SU-DHL-6 (cell line): ENCODE results near the gene GRID1.

ENCODE experiments used
- H2AFZ ChIP-seq: fragments of 200-600 bp; sonication (generic); 2 replicates; pipeline ENCODE4 v1.6.1; 2014; ENCODE audit warnings: low read depth, mild to moderate bottlenecking, moderate library complexity, mixed read lengths, antibody characterized with exemption, low read length; ENCODE audit not compliant: severe bottlenecking
- H3F3A ChIP-seq: fragments of 200-600 bp; shearing (Covaris generic); 2 replicates; pipeline ENCODE4 v1.6.0; 2016; ENCODE audit warnings: antibody characterized with exemption, mild to moderate bottlenecking; ENCODE audit not compliant: insufficient read depth
- H3K27ac ChIP-seq: fragments of 200-600 bp; sonication (generic); 2 replicates; pipeline ENCODE4 v1.5.1; 2016; ENCODE audit warnings: low read depth, mild to moderate bottlenecking, low read length, moderate library complexity, mixed read lengths
- H3K27me3 ChIP-seq: fragments of 200-600 bp; sonication (generic), shearing (Covaris generic); 2 replicates; pipeline ENCODE4 v1.6.0; 2014; ENCODE audit warnings: mild to moderate bottlenecking, low read length
- H3K36me3 ChIP-seq: fragments of 200-600 bp; sonication (generic); 2 replicates; pipeline ENCODE4 v1.6.1; 2014; ENCODE audit warnings: mild to moderate bottlenecking, low read length, mixed read lengths
- H3K4me2 ChIP-seq: fragments of 300-600, 200-600 bp; shearing (Covaris generic), sonication (generic); 2 replicates; pipeline ENCODE4 v1.6.0; 2014; ENCODE audit warnings: low read length, low read depth, mild to moderate bottlenecking; ENCODE audit not compliant: poor library complexity, severe bottlenecking
- H3K4me3 ChIP-seq: fragments of 200-600 bp; sonication (generic); 2 replicates; pipeline ENCODE4 v1.5.1; 2014; ENCODE audit warnings: antibody characterized with exemption, low read length, mild to moderate bottlenecking, mixed read lengths; ENCODE audit not compliant: insufficient read depth, poor library complexity, severe bottlenecking
- H3K79me2 ChIP-seq: fragments of 200-600 bp; sonication (generic); 2 replicates; pipeline ENCODE4 v1.6.1; 2014; ENCODE audit warnings: mild to moderate bottlenecking, low read length, moderate library complexity; ENCODE audit not compliant: insufficient read depth
- H3K9ac ChIP-seq: fragments of 200-600 bp; sonication (generic); 2 replicates; pipeline ENCODE4 v1.7.0; 2014; ENCODE audit warnings: mild to moderate bottlenecking, low read length
- H3K9me2 ChIP-seq: fragments of 200-600 bp; sonication (generic); replicated peaks from 2 replicates; pipeline ENCODE4 v1.6.1; 2014; ENCODE audit warnings: low read length; ENCODE audit not compliant: insufficient read depth
- H3K9me3 ChIP-seq: fragments of 200-600 bp; sonication (generic); 2 replicates; pipeline ENCODE4 v1.6.1; 2014; ENCODE audit warnings: low read length, mixed read lengths; ENCODE audit not compliant: insufficient read depth
- H4K20me1 ChIP-seq: fragments of 200-600 bp; sonication (generic); 2 replicates; pipeline ENCODE4 v1.6.1; 2014; ENCODE audit warnings: low read depth, mild to moderate bottlenecking, antibody characterized with exemption, low read length, moderate library complexity, mixed read lengths
- CTCF ChIP-seq: fragments of 200-600 bp; sonication (generic); IDR thresholded peaks from one replicate; pipeline ENCODE4 v1.5.1; 2017; ENCODE audit warnings: antibody characterized with exemption, mild to moderate bottlenecking, low read length, moderate library complexity; ENCODE audit not compliant: insufficient read depth, poor library complexity, severe bottlenecking
- EZH2phosphoT487 ChIP-seq: fragments of 200-600 bp; sonication (generic), shearing (Covaris generic); conservative IDR thresholded peaks from 2 replicates; pipeline ENCODE4 v1.6.1; 2018; ENCODE audit warnings: mild to moderate bottlenecking, antibody characterized with exemption, low read length, moderate library complexity, mixed read lengths

The GRID1 gene

GRCh38 chr10:86391986-86392722, 25.6 kb upstream of the GRID1 start:
- Histone ChIP-seq H3K27ac (peak overlapping the region; percentile 97), H3K36me3 (no peaks in the 10 kb centered on the region), H3K27me3 (no peaks in the 10 kb centered on the region), H3K9ac (peak overlapping the region; percentile 85), H2AFZ (peak overlapping the region; percentile 7), H3K4me3 (peak overlapping the region; percentile 52), H3K9me3 (no peaks in the 10 kb centered on the region), H4K20me1 (no peaks in the 10 kb centered on the region), H3K4me2 (peak overlapping the region; percentile 96), H3K9me2 (no peaks in the 10 kb centered on the region), H3K79me2 (no peaks in the 10 kb centered on the region), H3F3A (peaks cover 51% of the 10 kb centered on the region)
- TF ChIP-seq CTCF, result no peak
- no peak for TF ChIP-seq EZH2phosphoT487

GRCh38 chr10:86391236-86391840, 24.7 kb upstream of the GRID1 start:
- Histone ChIP-seq H3K36me3 (no peaks in the 10 kb centered on the region), H3K9me2 (no peaks in the 10 kb centered on the region), H3K27me3 (no peaks in the 10 kb centered on the region), H2AFZ (no peak overlapping the region), H3K27ac (peak overlapping the region; percentile 97), H3K79me2 (no peaks in the 10 kb centered on the region), H3K4me3 (peak overlapping the region; percentile 52), H3F3A (peaks cover 48% of the 10 kb centered on the region), H3K4me2 (peak overlapping the region; percentile 96), H3K9me3 (no peaks in the 10 kb centered on the region), H3K9ac (peak overlapping the region; percentile 85), H4K20me1 (no peaks in the 10 kb centered on the region)
- no peak for TF ChIP-seq CTCF
- no peak for TF ChIP-seq EZH2phosphoT487

- Histone ChIP-seq H3K4me3 (peak overlapping the region; percentile 52), H3K36me3 (no peaks in the 10 kb centered on the region), H3K9ac (peak overlapping the region; percentile 85), H4K20me1 (no peaks in the 10 kb centered on the region), H2AFZ (peak overlapping the region; percentile 55), H3K9me3 (no peaks in the 10 kb centered on the region), H3K9me2 (no peaks in the 10 kb centered on the region), H3K4me2 (peak overlapping the region; percentile 96), H3K27ac (peak overlapping the region; percentile 97), H3K27me3 (no peaks in the 10 kb centered on the region), H3F3A (peaks cover 46% of the 10 kb centered on the region), H3K79me2 (no peaks in the 10 kb centered on the region)
- no peak for TF ChIP-seq EZH2phosphoT487
Measured at GRCh38 chr10:86390337-86391120, 23.9 kb upstream of the GRID1 start.
